Measurements from ENCODE around the gene ZCCHC17. TPM values are rescaled to one million over a fixed set of nuclear protein-coding genes. Genes with fewer than 3 reads are reported as not detected.

ZCCHC17 gene
- 10 to 100 TPM; 61.1 to 75.0 TPM for total RNA-seq
- 105 TPM for polyA plus RNA-seq (ENCODE audit: insufficient read depth, low read depth, low replicate concordance)
- long read RNA-seq, donor 1, transcript ZCCHC17-201 (8 exons, 1,605 nt) = major isoform, 18 of 361 reads
- long read RNA-seq, donor 1, partial matches to known transcripts = 336 of 361 reads
- long read RNA-seq, donor 1, other reads (novel, unspliced or antisense) = 5 of 361 reads
- long read RNA-seq, donor 2, transcript ZCCHC17-201 (8 exons, 1,605 nt) = major isoform, 7 of 222 reads
- long read RNA-seq, donor 2, partial matches to known transcripts = 81 of 222 reads
- long read RNA-seq, donor 2, other reads (novel, unspliced or antisense) = 134 of 222 reads

GRCh38 chr1:31296486-31297276, at the start of gene ZCCHC17, which contains the start of gene SNRNP40:
TSS of gene ZCCHC17 (plus strand) at chr1:31297032. CDS start at chr1:31310099, 13,067 bp downstream.
TSS of gene SNRNP40 (minus strand) at chr1:31296788. CDS start at chr1:31296751, 37 bp downstream.
- peaks cover 13% of the 10 kb centered on the region for H3K4me1 ChIP-seq

GRCh38 chr1:31248276-31248675, 48.6 kb upstream of the ZCCHC17 start:
- Histone ChIP-seq H3K9me3 (no peaks in the 10 kb centered on the region), H3K4me3 (no peak overlapping the region), H3K36me3 (ENCODE audit: low read depth, missing control alignments) (no peaks in the 10 kb centered on the region), H3K4me1 (no peaks in the 10 kb centered on the region), H3K27ac (no peak overlapping the region), H3K27me3 (no peaks in the 10 kb centered on the region)
- no peak for DNase-seq
- 90 to 95% methylated on average over 4 of the region's 4 CpGs for WGBS, 2 donors
- TF ChIP-seq CTCF (IDR thresholded peaks at IDR 0.05) = no peak
- no peak for TF ChIP-seq POLR2A (IDR thresholded peaks at IDR 0.05)
- intact Hi-C loops (cut with DNase I; ENCODE audit: low total_unique reads) = no loop called here

More at GRCh38 chr1:31296486-31297276, at the start of gene ZCCHC17, which contains the start of gene SNRNP40:
- intact Hi-C loops (cut with DNase I; ENCODE audit: low total_unique reads) = no loop called here
- WGBS, 2 donors = 0 to 1% methylated on average over 27 to 53 of the region's 53 CpGs
- peak; percentile 98 for DNase-seq
- no peaks in the 10 kb centered on the region for H3K36me3 ChIP-seq (ENCODE audit: low read depth, missing control alignments)
- no peaks in the 10 kb centered on the region for H3K9me3 ChIP-seq
- no peaks in the 10 kb centered on the region for H3K27me3 ChIP-seq
- TF ChIP-seq POLR2A (IDR thresholded peaks at IDR 0.05) (no peak), CTCF (IDR thresholded peaks at IDR 0.05) (peak in 1 of 3 experiments; percentile 49)
- H3K4me3 ChIP-seq = peak within 1 kb of the TSS; percentile 86 to 88
- peak within 1 kb of the TSS; percentile 75 to 92 for H3K27ac ChIP-seq

GRCh38 chr1:31249854-31250253, 47.0 kb upstream of the ZCCHC17 start:
- no peak for DNase-seq

GRCh38 chr1:31257213-31257612, 39.6 kb upstream of the ZCCHC17 start:
- Histone ChIP-seq H3K4me3 (no peak overlapping the region), H3K4me1 (no peaks in the 10 kb centered on the region), H3K9me3 (no peaks in the 10 kb centered on the region), H3K36me3 (ENCODE audit: low read depth, missing control alignments) (no peaks in the 10 kb centered on the region), H3K27ac (no peak overlapping the region), H3K27me3 (no peaks in the 10 kb centered on the region)
- no peak for DNase-seq
- TF ChIP-seq POLR2A (IDR thresholded peaks at IDR 0.05) = no peak
- no peak for TF ChIP-seq CTCF (IDR thresholded peaks at IDR 0.05)
- intact Hi-C loops (cut with DNase I; ENCODE audit: low total_unique reads) = no loop called here
- 93% methylated on average over 1 of the region's 1 CpG; no CpG with 5 or more reads in 1 of the 2 donors for WGBS, 2 donors

More at GRCh38 chr1:31249854-31250253, 47.0 kb upstream of the ZCCHC17 start:
- H3K4me1 ChIP-seq = no peaks in the 10 kb centered on the region
- no peaks in the 10 kb centered on the region for H3K36me3 ChIP-seq (ENCODE audit: low read depth, missing control alignments)
- H3K27ac ChIP-seq = no peak overlapping the region
- no peaks in the 10 kb centered on the region for H3K27me3 ChIP-seq
- intact Hi-C loops (cut with DNase I; ENCODE audit: low total_unique reads) = no loop called here
- 94 to 98% methylated on average over 3 of the region's 3 CpGs for WGBS, 2 donors
- H3K4me3 ChIP-seq = no peak overlapping the region
- H3K9me3 ChIP-seq = no peaks in the 10 kb centered on the region
- TF ChIP-seq CTCF (IDR thresholded peaks at IDR 0.05) = no peak
- TF ChIP-seq POLR2A (IDR thresholded peaks at IDR 0.05) = no peak

All from testis (tissue), 5 donors.